ENCODE data around the gene CNKSR2.
"Not testable (repeated sequence)": the region's sequence is repeated elsewhere in the genome, so short reads cannot be mapped to it uniquely, and the experiment has no call there.

CNKSR2 gene

GRCh38 chrX:21481761-21482160 lies 107.5 kb downstream of the CNKSR2 start:
- no peak overlapping the region for H3K27ac ChIP-seq
- TF ChIP-seq, protein P1, sequence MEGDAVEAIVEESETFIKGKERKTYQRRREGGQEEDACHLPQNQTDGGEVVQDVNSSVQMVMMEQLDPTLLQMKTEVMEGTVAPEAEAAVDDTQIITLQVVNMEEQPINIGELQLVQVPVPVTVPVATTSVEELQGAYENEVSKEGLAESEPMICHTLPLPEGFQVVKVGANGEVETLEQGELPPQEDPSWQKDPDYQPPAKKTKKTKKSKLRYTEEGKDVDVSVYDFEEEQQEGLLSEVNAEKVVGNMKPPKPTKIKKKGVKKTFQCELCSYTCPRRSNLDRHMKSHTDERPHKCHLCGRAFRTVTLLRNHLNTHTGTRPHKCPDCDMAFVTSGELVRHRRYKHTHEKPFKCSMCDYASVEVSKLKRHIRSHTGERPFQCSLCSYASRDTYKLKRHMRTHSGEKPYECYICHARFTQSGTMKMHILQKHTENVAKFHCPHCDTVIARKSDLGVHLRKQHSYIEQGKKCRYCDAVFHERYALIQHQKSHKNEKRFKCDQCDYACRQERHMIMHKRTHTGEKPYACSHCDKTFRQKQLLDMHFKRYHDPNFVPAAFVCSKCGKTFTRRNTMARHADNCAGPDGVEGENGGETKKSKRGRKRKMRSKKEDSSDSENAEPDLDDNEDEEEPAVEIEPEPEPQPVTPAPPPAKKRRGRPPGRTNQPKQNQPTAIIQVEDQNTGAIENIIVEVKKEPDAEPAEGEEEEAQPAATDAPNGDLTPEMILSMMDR (IDR thresholded peaks at IDR 0.05) = no peak
- TF ChIP-seq ZFX (IDR thresholded peaks at IDR 0.05; ENCODE audit: borderline replicate concordance) = no peak

DNA sequence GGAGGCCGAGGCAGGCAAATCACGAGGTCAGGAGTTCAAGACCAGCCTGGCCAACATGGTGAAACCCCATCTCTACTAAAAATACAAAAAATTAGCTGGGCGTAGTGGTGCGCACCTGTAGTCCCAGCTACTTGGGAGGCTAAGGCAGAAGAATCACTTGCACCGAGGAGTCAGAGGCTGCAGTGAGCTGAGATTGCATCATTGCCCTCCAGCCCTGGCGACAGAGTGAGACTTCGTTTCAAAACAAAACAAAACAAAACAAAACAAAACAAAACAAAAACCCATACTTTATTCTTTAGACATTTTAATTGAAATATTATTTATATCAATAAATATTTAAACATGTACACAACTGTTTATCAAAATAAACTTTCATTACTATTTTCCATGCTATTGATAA lies 109.8 kb downstream of the CNKSR2 start:
- H3K27ac ChIP-seq = not testable (repeated sequence)

DNA sequence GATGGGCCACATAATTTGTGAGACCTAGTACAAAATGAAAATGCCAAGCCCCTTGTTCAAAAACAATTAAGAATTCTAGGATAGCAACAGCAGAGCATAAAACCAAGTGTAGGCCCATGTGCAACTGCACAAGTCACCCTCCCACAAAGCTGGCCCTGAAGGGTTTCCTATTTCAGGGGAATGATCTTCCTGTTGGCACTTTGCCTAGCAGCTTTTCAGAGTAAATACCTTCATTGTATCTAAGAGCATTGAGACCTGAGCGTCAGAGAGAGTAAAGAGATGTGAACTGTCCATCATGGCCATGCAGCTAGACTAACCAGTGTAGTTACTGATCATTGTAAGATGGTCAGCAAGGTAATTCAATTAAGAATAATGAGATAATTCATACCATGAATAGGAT lies 113.6 kb downstream of the CNKSR2 start:
- no peak overlapping the region for H3K27ac ChIP-seq

DNA sequence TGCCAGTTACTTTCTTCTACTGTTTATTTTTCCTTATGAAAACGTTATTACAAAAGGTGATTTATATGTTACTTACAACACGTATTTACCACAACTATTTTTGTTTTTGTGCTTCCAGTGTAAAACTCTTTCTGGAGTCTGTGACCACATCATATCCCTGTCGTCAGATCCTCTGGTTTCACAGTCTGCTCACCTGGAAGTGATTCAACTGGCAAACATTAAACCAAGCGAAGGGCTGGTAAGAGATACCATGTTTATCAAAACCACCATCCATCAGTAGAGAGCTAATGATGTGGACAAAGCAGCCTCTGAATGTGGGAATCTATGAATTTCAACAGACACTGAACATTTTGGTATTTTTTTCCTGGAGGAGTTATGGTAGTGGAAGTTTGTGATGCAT lies 116.1 kb downstream of the CNKSR2 start:
- H3K27ac ChIP-seq = no peak overlapping the region
- TF ChIP-seq ZFX (IDR thresholded peaks at IDR 0.05; ENCODE audit: borderline replicate concordance) = no peak
- TF ChIP-seq, protein P1 (IDR thresholded peaks at IDR 0.05) = no peak

More for the DNA sequence above, 113.6 kb downstream of the CNKSR2 start:
- TF ChIP-seq, protein P1 (IDR thresholded peaks at IDR 0.05) = no peak

DNA sequence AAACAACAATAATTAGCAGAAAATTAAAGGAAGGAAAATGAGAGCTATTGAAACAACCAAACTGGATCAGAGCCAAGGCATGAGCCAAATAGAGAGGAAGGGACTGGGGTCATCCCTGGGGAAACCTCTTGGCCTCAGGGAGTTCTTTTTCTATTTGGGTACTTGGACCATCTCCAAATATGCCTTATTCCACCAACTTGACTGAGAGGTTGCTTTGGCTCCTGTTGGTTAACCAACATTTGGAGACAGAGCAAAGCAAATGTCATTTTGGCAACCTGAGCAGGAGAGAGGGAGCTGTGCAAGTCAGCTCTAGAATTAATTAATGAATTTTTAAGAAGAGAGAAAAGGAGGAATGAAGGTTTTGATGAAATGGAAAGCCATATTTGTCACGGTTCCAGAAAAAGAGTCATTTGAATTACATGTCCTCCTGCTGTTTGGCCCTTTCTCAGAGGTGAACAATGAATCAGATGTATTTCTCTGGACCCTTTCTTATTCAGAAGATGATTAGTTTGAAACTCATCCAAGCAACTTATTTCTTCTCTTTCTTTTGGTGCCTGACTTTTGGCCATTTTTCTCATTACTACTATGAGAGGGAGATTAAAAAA lies 119.1 kb downstream of the CNKSR2 start:
- no peak for TF ChIP-seq ZFX (IDR thresholded peaks at IDR 0.05; ENCODE audit: borderline replicate concordance)
- TF ChIP-seq, protein P1 (IDR thresholded peaks at IDR 0.05) = no peak
- H3K27ac ChIP-seq = no peak overlapping the region

DNA sequence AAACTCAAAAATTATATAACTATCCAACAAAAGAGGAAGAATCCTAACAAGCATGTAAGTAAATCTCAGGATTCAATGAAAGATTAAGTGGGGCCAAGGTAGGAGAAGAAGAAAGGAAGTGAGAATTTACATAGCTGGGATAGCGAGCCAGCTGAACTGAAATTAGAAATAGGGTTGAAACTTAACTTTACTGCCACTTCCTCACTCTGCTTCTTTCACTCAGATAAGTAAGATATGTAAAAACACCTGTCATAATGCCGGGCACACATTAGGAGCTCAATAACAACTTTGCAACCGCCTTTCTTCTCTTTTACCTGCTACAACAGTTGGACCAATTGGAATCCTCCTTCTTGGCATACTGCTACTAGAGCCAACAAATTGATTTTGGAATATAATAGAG lies 129.4 kb downstream of the CNKSR2 start:
- TF ChIP-seq ZFX (IDR thresholded peaks at IDR 0.05; ENCODE audit: borderline replicate concordance) = no peak
- TF ChIP-seq, protein P1 (IDR thresholded peaks at IDR 0.05) = no peak
- no peak overlapping the region for H3K27ac ChIP-seq

DNA sequence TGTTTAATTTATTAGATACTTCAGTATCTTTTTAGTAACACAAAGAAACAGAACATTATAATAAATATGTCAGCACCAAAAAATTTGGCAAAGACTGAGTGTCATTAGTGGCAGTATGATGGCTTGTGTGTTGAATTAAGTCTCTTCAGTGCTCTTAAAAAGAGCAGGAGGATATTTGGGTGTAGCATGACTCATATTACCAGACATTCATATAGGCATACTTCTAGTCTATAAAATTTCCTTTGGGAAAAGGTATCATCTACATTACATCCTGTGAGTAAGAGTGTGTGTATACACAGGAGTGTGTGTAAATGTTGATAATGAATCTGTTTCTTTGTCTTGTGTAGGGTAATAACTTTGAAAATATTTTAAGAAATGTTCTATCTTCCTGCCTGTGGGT lies 135.7 kb downstream of the CNKSR2 start:
- TF ChIP-seq, protein P1 (IDR thresholded peaks at IDR 0.05) = no peak
- no peak for TF ChIP-seq ZFX (IDR thresholded peaks at IDR 0.05; ENCODE audit: borderline replicate concordance)
- no peak overlapping the region for H3K27ac ChIP-seq

GRCh38 chrX:21524008-21524407 lies 149.8 kb downstream of the CNKSR2 start:
- TF ChIP-seq ZFX (IDR thresholded peaks at IDR 0.05; ENCODE audit: borderline replicate concordance) = no peak
- TF ChIP-seq, protein P1 (IDR thresholded peaks at IDR 0.05) = no peak
- H3K27ac ChIP-seq = no peak overlapping the region
